Right lobe of liver (tissue), 4 donors: ENCODE results near the gene ZNF790.

Experiments used
- POLR2A ChIP-seq: fragments of 450-650 bp; IDR thresholded peaks from one replicate; pipeline ENCODE4 v1.6.1; 2017; ENCODE audit warnings: antibody characterized with exemption, mild to moderate bottlenecking
- TF ChIP-seq, protein P1 (sequence below), 4 donors: fragments of 200-600 bp in 3 of 4; fragments of 450-650 bp in 1 of 4; IDR thresholded peaks; one replicate each; pipeline versions ENCODE4 v1.5.1 to v1.8.0; 2016 to 2022; ENCODE audit warnings: antibody characterized with exemption in 4 of 4, mild to moderate bottlenecking in 2 of 4
- donor health status: DM: no; HTN: no; CAD: no.
- donor health status: DM: no; HTN: no; CAD: no.
- donor health status: DM: no; HTN: yes; CAD: no.

DNA sequence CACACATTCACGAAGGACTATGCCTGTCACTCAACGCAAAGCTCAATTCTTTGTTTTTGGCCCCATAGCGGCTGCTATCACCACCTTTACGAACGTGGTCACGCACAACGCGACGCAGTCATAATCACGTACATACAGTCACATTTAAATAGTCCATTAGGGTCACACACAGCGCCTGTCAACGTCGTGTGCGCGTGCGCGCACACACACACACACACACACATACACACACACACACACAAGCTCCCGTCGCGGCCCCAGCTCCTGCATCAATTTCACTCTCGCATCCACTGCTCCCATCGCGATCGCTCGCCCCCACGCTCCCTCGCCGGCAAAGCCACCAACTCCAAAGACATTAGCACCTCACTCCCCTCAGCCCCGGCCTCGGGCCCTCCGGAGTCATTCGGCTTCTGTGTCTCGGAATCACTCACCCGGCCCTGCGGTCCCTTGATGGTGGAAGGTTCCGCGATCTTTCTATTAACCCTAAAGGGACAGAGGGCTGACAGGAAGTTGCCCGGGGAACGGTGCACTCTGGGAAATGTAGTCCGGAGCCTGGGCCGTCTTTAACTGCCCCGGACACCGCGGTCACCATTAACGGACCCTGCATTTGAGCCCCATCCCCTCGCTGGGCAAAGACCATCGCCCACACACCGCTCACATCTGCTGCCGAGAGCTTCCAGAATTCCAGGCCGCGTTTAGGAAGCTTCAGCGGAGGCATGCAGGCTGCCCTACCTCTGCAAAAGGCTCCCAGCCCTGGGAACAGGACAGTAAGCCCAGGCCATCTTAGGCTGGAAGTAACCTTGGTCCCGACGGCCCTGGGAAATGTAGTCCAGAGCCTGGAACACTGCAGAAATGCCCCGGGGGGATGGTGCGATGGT is at the start of gene ZNF790:
- TF ChIP-seq, protein P1, sequence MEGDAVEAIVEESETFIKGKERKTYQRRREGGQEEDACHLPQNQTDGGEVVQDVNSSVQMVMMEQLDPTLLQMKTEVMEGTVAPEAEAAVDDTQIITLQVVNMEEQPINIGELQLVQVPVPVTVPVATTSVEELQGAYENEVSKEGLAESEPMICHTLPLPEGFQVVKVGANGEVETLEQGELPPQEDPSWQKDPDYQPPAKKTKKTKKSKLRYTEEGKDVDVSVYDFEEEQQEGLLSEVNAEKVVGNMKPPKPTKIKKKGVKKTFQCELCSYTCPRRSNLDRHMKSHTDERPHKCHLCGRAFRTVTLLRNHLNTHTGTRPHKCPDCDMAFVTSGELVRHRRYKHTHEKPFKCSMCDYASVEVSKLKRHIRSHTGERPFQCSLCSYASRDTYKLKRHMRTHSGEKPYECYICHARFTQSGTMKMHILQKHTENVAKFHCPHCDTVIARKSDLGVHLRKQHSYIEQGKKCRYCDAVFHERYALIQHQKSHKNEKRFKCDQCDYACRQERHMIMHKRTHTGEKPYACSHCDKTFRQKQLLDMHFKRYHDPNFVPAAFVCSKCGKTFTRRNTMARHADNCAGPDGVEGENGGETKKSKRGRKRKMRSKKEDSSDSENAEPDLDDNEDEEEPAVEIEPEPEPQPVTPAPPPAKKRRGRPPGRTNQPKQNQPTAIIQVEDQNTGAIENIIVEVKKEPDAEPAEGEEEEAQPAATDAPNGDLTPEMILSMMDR (IDR thresholded peaks at IDR 0.05) = no peak
- peak; percentile 59 for TF ChIP-seq POLR2A
